Kidney (tissue), 14 donors: Measurements from ENCODE around the gene FAM171A1. TPM values are rescaled to one million over a fixed set of nuclear protein-coding genes. Genes with fewer than 3 reads are reported as not detected.

Experiments
- DNase-seq, 5 donors: peaks; one replicate each; pipeline ENCODE4 v3.0.0-alpha.2; 2013 to 2020
- FAIRE-seq: peaks from 2 replicates; lab custom pipeline; 2012; peaks lifted over from hg19 to GRCh38; lab: Jason Lieb, UNC
- H3K27ac ChIP-seq, 2 donors: one replicate each; pipeline ENCODE4 v1.7.0; 2013; ENCODE audit warnings: low read depth in 2 of 2, low read length in 2 of 2, inconsistent platforms in 1 of 2
- H3K27me3 ChIP-seq: one replicate; pipeline ENCODE4 v1.7.1; 2013; ENCODE audit warnings: low read length, inconsistent platforms; ENCODE audit not compliant: control insufficient read depth, insufficient read depth
- H3K36me3 ChIP-seq, 3 donors: one replicate each; pipeline versions ENCODE4 v1.7.0 to v1.7.1; 2013; ENCODE audit warnings: low read length in 3 of 3, control low read depth in 1 of 3, inconsistent platforms in 1 of 3; ENCODE audit not compliant: insufficient read depth in 3 of 3, control insufficient read depth in 2 of 3
- H3K4me1 ChIP-seq, 3 donors: one replicate each; pipeline versions ENCODE4 v1.7.0 to v1.7.1; 2013; ENCODE audit warnings: low read length in 3 of 3, inconsistent platforms in 1 of 3, low read depth in 1 of 3; ENCODE audit not compliant: control insufficient read depth in 2 of 3, insufficient read depth in 2 of 3
- H3K4me3 ChIP-seq, 3 donors: one replicate each; pipeline versions ENCODE4 v1.7.0 to v1.8.1; 2013; ENCODE audit warnings: low read length in 3 of 3, control low read depth in 1 of 3, inconsistent platforms in 1 of 3
- H3K9ac ChIP-seq, 3 donors: one replicate each; pipeline versions ENCODE4 v1.7.0 to v1.7.1; 2013; ENCODE audit warnings: low read length in 3 of 3, control low read depth in 1 of 3, inconsistent platforms in 1 of 3
- H3K9me3 ChIP-seq, 3 donors: one replicate each; pipeline versions ENCODE4 v1.7.0 to v1.7.1; 2013; ENCODE audit warnings: low read length in 3 of 3, control low read depth in 1 of 3, inconsistent platforms in 1 of 3; ENCODE audit not compliant: control insufficient read depth in 2 of 3, insufficient read depth in 1 of 3
- intact Hi-C: fragments of 100-400 bp; cut with DNase I; formaldehyde crosslinking; loops from one replicate; pipeline ENCODE4 v1.11.1; 2022
- polyA plus RNA-seq: library from polyadenylated mRNA; stranded (reverse); fragments of 350-450 nt; fragmentation: Illumina TruSeq; extraction: RNeasy Lipid Tissue Mini Kit (QIAGEN cat#74804); gene quantifications from one replicate; pipeline ENCODE4 v1.2.3, GENCODE V29; 2014; ENCODE audit warnings: low read depth, low replicate concordance; ENCODE audit not compliant: insufficient read depth
- total RNA-seq: library from RNA; stranded (reverse); fragmentation: NEBNext Ultra II Directional; extraction: Animal tissue kit (Norgen Biotek cat#: 25700); gene quantifications from one replicate; pipeline ENCODE4 v1.2.1, GENCODE V29; 2021
- TF ChIP-seq, protein P1 (sequence below): IDR thresholded peaks from 3 replicates; pipeline ENCODE4 v1.5.1; 2012; ENCODE audit warnings: mild to moderate bottlenecking, moderate library complexity, borderline replicate concordance; ENCODE audit not compliant: insufficient read depth; ENCODE audit errors: extremely low read depth
- donor health status: control.
- donor health status: control.
- donor health status: control.
- donor health status: control.
- donor health status: control.
- donor health status: DM: yes; HTN: yes; CAD: no.
- donor health status: Normal renal cell carcinoma (clear cell type).

The FAM171A1 gene
- total and polyA plus RNA-seq, 2 donors from 2014 or later = 30.4 to 53.0 TPM

- intact Hi-C loops = loop anchor here (10.0 kb wide), 1 partner anchor 164 kb away; no protein-coding TSS in a partner anchor
- H3K27ac ChIP-seq = no peak overlapping the region
- no peak overlapping the region for H3K4me3 ChIP-seq
- TF ChIP-seq, protein P1, sequence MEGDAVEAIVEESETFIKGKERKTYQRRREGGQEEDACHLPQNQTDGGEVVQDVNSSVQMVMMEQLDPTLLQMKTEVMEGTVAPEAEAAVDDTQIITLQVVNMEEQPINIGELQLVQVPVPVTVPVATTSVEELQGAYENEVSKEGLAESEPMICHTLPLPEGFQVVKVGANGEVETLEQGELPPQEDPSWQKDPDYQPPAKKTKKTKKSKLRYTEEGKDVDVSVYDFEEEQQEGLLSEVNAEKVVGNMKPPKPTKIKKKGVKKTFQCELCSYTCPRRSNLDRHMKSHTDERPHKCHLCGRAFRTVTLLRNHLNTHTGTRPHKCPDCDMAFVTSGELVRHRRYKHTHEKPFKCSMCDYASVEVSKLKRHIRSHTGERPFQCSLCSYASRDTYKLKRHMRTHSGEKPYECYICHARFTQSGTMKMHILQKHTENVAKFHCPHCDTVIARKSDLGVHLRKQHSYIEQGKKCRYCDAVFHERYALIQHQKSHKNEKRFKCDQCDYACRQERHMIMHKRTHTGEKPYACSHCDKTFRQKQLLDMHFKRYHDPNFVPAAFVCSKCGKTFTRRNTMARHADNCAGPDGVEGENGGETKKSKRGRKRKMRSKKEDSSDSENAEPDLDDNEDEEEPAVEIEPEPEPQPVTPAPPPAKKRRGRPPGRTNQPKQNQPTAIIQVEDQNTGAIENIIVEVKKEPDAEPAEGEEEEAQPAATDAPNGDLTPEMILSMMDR = no peak
- H3K36me3 ChIP-seq = no peaks in the 10 kb centered on the region
- FAIRE-seq (no peak), DNase-seq (no peak)
- no peaks in the 10 kb centered on the region for H3K4me1 ChIP-seq
- no peak overlapping the region for H3K9ac ChIP-seq
- no peaks in the 10 kb centered on the region for H3K27me3 ChIP-seq
- no peaks in the 10 kb centered on the region for H3K9me3 ChIP-seq
Observed at GRCh38 chr10:15379078-15379477, 8.0 kb upstream of the FAM171A1 start.

GRCh38 chr10:15378569-15378968 lies 7.5 kb upstream of the FAM171A1 start:
- DNase-seq (no peak), FAIRE-seq (no peak)
- Histone ChIP-seq H3K4me3 (no peak overlapping the region), H3K9me3 (no peaks in the 10 kb centered on the region), H3K4me1 (no peaks in the 10 kb centered on the region), H3K9ac (no peak overlapping the region), H3K27ac (no peak overlapping the region), H3K27me3 (no peaks in the 10 kb centered on the region), H3K36me3 (no peaks in the 10 kb centered on the region)
- intact Hi-C loops = loop anchor here (10.0 kb wide), 1 partner anchor 164 kb away; no protein-coding TSS in a partner anchor
- TF ChIP-seq, protein P1 = no peak

- no peak overlapping the region for H3K4me3 ChIP-seq
- H3K4me1 ChIP-seq = peaks cover 0 to 3% (median 0%) of the 10 kb centered on the region in 3 donors
- no peak overlapping the region for H3K9ac ChIP-seq
- intact Hi-C loops = loop anchor here (10.0 kb wide), 1 partner anchor 160 kb away; no protein-coding TSS in a partner anchor
- no peaks in the 10 kb centered on the region for H3K9me3 ChIP-seq
- no peaks in the 10 kb centered on the region for H3K36me3 ChIP-seq
- no peak overlapping the region for H3K27ac ChIP-seq
- FAIRE-seq (no peak), DNase-seq (no peak)
- TF ChIP-seq, protein P1 = no peak
- H3K27me3 ChIP-seq = no peaks in the 10 kb centered on the region
Observed at GRCh38 chr10:15374566-15374965, 3.5 kb upstream of the FAM171A1 start.

GRCh38 chr10:15374156-15374555 lies 3.1 kb upstream of the FAM171A1 start:
- no peak overlapping the region for H3K9ac ChIP-seq
- no peaks in the 10 kb centered on the region for H3K9me3 ChIP-seq
- H3K27me3 ChIP-seq = no peaks in the 10 kb centered on the region
- no peak for FAIRE-seq
- no peaks in the 10 kb centered on the region for H3K36me3 ChIP-seq
- H3K4me1 ChIP-seq = peaks cover 0 to 3% (median 0%) of the 10 kb centered on the region in 3 donors
- H3K4me3 ChIP-seq = no peak overlapping the region
- no peak for DNase-seq
- intact Hi-C loops = loop anchor here (10.0 kb wide), 1 partner anchor 159 kb away; no protein-coding TSS in a partner anchor
- TF ChIP-seq, protein P1 = no peak
- H3K27ac ChIP-seq = no peak overlapping the region
